Stimulated activated naive CD4-positive, alpha-beta T cell treated with Interleukin-2 at 50 U/mL for 16 hours (primary cell): Measurements from ENCODE around the gene SHANK2.

Source experiments
- DNase-seq: peaks from one replicate; lab custom pipeline; 2025; lab: John Stamatoyannopoulos, UW

SHANK2 gene

GRCh38 chr11:71202598-71202944 lies 49.8 kb downstream of the SHANK2 start:
- DNase-seq, result no peak
